Hematopoietic multipotent progenitor cell treated with erythropoietin and hydrocortisone succinate and interleukin-3 and kit ligand, for 15 days (in vitro differentiated cells): ENCODE measurements around the gene FRY.
"Not testable (repeated sequence)": the region's sequence is repeated elsewhere in the genome, so short reads cannot be mapped to it uniquely, and the experiment has no call there.

Source experiments
- DNase-seq: peaks from one replicate; pipeline ENCODE4 v3.0.0-alpha.2; 2015; ENCODE audit warnings: low spot score

The FRY gene

DNA sequence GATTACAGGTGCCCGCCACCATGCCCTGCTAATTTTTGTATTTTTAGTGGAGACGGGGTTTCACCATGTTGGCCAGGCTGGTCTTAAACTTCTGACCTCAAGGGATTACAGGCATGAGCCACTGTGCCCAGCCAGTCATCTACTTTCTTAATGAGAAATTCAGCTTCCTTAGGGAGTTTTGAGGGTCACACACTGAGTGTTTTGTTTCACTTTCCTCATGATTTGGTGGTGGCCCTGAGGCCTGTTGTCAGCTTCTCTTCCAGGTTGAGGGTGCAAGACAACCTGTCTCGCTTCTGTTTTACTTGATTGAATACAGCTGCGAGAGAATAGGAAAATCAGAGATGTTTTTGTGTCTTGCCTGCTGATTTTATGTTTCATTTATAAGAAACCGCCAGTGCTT is 9.9 kb downstream of the FRY start:
- DNase-seq, result no peak

DNA sequence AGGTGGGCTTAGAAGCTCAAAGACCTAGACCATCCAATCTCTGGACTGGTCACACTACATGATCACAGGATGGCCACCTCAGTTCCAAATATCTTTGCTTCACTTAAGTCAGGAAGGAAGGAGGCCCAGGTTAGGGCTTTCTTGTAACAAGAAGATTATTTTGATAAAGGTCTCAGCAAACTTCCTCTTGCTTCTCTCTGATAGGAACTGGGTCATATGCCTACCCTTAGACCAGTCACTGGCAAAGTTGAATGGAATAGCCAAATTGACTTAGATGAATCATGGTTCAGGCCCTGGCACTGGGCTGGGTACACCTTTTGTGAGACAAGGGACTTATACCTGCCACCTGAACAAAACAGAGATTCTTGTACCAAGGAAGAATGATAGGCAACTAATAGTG is 11.0 kb downstream of the FRY start:
- no peak for DNase-seq

DNA sequence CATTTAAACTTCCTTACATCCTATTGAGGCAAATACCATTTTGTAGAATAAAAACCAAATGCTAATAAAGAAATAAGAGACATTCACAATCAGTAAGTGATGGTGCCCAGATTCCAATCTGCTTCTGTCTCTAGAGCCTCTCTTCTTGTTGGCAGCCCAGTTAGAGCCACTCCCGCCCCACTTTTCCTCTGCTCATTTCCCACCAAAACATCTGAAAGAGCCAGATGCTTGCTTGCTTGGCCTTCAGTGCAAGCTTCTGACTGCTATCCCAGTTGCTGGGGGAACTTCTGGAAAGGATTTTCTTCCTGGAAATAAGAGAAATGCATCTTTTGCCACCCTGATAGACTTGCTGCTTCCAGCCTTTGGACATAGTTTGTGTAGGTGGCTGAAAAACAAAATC is 12.9 kb downstream of the FRY start:
- DNase-seq, result no peak

DNA sequence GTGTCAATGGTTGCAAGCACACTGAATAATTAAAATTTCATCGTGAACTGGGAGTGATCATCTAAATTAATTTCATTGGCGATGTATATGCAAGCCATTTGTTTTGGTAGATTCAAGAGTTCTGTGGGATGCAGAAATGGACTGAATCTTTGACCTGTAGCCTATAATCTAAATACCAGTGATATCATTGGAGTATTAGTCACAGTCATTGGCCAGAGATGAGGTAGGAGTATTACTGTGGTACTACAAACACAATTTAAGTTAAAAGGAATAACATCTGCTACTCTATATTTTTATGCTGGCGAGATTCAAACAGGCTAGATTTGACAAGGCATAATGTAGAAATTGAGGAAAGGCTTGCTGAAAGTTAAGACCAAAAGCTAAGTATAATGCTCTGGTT is 14.0 kb downstream of the FRY start:
- no peak for DNase-seq

DNA sequence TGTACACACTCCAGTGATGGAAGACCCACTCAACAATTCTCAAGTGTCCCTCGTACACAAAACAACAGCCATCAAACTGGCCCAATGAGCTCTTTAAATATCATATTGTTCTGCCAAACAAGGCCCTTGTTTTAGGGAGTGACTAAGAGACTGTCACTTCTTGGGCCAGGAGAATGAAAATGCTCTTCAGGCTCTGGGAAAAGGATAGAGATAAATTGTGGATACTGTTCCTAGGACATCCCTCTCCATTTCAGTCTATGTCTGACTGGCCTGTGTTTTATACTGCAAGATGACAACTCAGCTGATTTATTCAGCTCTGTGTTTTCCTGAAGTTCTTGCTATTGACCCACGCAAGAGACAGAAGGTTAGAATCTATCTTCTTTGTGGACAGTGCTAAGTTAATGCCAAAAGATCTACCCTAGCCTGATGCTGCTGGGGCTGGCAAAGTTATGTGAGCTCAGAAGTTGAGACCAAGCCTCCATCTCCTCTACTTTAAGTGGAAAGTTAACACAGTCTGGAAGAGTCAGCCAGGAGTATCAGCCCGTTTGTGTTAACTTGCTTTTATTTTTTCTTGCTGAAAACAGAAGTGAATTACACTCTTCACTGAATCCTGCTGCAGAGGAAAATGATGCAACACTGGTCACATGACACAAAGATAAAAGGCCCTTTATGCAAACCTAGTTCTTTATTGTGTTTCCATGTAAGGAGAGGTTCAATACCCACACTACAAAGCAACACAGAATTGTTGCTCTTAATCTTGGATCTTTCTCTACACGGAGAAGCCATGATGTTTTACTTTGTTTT is 14.6 kb downstream of the FRY start:
- no peak for DNase-seq

DNA sequence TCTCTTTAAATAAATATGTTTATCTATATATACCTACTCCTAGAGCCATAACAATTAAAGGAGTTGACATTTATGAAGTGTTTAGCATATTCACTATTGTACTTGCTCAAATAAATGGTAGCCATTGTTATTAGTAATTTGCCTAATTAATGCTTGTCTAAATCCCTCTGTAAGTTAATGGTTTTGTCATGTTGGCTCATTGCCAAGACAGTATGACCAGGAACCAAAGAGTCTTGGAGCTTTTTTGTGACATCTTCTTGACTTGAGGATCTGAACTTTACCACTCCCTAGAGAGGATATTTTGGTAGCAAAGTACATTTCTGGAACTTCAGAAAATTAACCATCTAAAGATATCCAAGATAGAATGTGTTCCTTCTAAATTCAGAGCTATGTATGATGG is 15.5 kb downstream of the FRY start:
- peak; percentile 29 for DNase-seq

DNA sequence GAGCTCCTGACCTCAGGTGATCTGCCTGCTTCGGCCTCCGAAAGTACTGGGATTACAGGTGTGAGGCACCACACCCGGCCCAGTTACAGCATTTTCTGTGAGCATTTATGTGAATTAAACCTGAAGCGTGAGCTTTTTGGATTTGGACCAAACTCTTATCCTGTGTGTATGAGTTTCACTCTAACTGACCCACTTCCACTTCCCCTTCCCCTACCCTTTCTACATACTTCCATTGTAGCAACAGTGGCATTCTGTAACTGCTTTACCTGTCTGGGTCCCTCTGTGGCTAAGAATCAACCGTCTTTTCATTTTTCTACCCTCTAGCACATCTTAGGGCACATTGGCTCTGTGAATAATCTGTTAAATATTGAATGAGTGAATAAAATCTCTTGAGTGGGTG is 16.2 kb downstream of the FRY start:
- DNase-seq, result no peak

DNA sequence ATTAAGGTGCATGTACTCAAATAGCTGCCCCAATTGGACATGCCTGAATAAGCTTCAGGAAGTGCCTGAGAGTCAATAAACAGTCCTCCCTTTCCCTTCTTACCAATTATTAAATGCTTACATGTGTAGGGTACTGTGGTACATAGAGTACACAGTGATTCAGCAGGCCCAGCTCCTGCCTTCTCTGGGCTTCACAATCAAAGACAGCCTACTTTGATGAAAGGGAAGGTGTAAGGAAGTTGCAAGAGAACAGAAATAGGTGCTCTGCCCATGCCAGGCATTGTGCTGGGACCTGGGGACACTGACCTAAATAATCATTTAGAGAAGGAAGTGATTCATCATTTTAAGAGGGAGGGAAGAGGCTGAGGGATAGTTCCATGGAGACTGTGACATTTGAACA is 17.2 kb downstream of the FRY start:
- no peak for DNase-seq

DNA sequence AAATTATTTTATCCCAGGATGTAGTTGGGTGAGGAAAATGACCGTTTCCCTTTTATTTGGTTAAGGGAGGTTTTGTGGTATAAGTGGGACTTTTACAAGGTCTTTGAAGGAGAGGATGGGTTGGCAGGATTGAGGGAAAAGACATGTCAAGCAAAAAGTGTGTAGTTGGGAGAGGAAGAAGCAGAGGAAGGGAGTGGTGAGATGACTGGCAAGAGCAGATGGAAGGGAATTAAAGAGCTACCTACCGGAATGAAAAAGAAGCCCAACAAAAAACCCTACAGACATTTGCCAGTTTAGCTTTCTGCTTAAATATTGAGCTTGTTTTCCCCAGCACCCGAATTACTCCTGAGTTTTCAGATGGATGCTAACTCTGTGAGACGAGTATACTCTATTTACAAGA is 19.6 kb downstream of the FRY start:
- DNase-seq, result no peak

DNA sequence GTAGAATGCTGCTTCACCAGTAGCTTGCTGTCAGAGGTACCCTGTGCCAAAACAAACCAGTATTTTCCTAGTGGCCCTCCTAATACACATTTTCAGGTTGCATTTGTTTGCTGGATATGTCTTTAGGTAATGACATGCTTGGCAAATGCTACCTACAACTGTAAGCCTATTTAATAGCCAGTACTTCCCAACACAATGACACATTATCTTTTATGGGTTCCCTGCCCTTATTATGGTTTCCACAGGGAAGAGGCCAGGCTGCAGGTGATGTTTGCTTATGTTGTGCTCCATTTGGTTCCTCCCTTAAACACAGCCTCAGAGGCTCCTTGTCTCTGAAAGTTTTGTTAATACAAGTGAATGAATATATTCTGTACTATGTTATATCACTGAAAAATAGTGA is 24.7 kb downstream of the FRY start:
- DNase-seq, result no peak

DNA sequence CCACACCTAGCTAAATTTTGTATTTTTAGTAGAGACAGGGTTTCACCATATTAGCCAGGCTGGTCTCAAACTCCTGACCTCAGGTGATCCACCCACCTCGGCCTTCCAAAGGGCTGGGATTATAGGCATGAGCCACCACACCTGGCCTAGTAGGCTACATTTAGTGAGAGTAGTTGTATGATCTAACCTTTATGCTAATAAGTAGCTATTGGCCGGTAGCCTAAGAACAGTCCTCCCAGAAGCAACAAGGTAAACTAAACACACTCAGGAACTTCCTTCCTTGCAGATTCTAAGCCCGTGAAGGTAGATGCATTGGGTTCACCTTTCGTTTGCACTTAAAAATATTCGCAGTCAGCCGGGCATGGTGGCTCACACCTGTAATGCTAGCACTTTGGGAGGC is 25.8 kb downstream of the FRY start:
- not testable (repeated sequence) for DNase-seq

DNA sequence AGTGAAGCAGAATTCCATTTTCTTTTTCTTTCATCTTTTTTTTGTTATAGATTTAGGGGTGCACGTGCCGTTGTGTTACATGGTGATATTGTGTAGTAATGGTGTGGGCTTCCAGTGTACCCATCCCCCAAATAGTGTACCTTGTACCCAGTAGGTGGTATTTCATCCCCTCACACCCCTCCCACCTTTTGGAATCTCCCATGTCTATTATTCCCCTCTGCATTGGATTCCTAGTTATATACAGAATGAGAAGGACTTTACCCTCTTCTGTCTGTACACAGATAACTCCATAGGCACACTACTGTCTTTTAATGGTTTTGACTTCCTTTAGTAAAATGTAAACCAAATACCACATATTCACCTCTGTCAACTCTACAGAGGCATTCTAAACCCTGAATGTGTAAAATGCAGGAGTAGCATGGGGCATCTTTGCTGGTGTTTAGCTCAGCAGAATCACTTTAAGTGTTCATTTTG is 28.0 kb downstream of the FRY start:
- DNase-seq, result no peak

DNA sequence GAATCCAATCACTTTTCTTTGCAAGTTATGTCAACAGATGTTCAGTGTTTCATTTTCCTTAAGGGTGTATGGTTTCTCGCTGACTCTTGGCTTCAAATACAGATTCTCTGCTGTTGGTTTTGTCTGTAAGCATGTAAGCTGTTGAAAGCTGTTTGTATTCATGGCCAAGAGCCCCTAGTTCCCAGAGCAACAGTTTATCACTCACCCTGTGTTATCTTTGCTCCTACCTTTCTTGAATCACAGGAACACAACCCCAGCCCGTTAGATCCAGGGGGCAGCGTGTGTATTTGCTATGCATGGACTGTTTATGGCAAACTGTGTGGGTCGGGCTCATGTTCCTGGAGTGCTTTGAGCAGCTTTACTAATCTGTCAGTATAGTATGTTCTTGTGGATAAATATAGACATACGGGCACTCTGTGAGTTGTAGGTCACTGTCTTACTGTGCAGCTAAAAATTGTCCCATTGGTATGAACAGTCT is 28.9 kb downstream of the FRY start:
- no peak for DNase-seq

DNA sequence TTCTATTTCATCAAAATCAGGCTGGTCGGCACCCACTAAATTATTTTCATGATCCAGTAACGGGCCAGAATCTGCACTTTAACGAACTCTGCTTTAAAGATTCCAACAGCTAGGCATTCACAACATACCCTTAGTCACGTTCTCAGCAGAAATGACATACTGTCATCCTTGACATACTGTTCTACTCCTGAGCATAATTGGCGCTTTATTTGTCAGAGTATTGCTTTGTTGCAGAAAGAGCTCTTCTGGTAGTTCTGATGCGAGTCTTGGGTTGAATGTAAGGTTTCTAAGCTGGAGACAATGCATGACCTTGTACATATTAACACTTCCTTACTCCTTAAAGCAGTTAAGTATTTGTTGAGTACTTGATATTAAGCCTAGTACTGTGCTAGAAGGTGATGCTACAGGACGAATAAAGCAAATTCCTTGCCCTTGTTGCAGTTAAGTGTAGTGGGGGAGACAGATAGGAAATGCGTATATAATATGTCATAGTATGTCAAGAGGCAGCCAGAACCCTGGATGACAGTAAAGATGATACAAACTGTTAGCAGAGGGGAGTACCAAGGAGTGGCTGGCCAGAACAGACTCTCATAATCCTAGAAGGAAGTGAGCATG is 32.2 kb downstream of the FRY start:
- DNase-seq, result no peak

DNA sequence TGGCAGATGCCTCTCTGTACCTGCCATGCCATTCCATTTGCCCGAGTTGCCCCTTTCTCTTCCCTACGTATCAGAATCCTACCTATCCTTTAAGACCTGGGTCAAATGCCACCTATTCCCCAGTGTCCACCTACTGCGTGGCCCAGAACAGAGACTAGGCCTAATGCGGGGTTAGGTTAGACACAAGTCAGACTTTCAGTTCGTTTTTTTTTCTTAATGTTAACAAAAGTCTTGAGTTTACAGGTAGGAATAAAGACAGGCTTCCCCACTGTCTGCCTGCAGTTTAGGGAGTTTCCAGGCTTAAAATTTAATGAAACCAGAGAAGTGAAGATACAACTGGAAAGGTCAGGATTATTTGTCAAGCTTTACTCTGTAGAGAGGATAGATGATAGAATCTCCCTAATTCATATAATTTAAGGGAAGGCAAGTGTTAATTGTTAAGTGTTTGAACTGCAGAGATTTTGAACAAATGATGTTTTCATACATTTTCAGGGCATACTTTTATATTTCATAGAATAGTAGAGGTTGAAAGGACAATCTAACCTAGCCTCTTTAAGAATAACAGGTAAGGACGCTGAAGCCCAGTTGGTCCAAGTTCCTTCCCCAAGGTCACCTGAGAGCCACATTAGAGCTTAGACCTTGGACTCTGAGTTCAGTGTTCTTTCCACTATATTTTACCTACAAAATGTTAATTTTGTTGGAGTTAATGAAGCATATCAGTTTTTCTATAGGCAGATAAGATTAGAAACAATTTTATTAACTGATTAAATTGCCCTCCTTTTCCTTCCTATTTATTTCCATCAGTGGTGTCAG is 35.8 kb downstream of the FRY start:
- no peak for DNase-seq

DNA sequence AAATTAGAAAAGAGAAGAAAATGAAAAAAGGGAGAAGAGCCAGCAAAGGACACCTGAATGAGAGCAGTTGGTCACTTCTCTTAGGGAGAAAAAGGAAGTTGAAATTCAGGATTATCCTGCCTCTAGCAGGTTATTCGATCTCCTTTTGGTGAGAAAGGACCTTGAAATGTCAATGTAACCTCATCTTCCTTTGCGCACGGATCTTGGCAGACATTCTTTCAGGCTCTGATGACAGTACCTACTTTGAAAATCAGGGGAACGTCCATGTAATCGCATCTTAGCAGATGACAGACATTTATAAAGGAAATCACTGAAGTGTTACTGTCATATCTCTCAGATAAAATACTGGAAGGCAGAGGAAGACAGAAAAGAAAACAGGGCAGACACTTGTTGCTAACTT is 36.7 kb downstream of the FRY start:
- DNase-seq, result no peak

DNA sequence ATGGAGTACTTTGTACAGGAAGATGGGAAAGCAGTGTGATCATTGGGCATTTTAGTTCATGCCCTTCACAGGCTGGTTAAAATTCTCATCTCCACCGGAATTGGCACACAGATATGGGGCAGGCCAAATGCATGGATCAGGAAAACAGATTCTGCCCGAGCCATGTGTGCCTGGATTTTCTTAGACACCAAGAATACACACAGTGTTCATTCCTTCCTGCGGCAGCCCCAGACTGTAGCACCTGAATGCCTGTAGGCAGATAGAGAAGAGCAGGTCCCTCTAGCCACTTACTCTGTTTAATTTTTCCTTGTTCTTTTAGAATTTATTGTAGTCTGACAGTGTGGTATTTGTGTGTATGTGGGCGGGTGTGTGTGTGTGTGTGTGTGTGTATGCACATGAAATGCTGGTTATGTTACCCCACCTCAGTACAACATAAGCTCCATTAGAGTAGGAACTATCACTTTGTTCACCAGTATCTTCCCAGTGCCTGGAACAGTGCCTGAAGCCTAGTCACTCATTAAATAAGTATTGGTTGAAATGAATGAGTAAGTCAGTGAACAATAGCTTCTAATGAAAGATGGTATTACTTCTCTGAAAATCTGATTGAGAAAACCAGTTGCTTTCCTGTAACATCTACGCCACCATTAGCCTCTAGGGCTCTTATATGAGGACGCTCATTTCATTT is 41.7 kb downstream of the FRY start:
- no peak for DNase-seq

DNA sequence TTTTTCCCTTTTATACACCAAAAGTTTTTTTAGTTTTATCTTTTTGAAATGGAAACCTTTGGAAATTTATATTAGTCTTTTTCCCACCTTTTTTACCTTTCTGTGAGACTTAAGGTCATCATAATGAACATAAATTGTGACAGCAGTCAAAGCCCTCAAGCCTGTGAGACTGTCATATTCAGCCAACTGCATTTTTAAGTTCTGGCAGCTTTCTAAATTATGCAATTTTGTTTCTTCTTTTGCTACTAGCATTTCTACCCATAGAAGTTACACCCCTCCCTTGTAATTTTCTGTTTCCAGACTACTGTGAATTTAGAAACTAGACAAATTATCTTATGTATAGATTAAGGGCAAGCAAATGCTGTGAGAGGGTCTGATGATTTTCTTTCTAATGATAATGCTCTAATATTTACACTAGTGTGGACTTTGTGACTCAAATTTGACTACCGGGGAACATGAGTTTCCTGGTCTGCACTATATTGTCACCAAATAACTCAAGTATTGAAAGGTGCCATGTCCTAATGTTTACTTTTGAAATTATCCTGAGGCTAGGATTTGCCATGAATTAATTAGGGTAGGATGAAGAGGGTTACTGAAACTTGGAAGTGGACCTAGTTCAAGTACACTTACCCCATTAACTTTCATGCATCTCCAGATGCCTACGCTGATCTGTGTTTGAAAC is 43.7 kb downstream of the FRY start:
- DNase-seq, result no peak

DNA sequence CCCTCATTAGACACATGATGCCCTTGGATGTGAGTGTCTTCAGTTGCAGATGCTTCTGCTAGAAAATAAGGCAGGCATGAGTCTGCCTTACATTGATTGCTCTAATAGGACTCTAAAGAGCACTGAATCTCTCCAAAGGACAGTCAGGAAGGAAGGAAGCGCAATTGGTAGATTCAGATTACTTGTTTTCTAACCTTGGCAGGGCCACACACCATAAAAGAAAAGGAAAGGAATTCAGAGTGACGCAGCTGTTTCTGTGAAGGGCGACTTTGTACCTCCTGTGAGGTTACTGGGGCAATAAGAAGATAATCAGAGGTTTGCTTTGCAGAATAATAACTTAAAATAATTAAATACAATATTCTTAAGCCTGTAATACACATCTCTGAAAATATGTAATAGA is 48.0 kb downstream of the FRY start:
- DNase-seq, result no peak

DNA sequence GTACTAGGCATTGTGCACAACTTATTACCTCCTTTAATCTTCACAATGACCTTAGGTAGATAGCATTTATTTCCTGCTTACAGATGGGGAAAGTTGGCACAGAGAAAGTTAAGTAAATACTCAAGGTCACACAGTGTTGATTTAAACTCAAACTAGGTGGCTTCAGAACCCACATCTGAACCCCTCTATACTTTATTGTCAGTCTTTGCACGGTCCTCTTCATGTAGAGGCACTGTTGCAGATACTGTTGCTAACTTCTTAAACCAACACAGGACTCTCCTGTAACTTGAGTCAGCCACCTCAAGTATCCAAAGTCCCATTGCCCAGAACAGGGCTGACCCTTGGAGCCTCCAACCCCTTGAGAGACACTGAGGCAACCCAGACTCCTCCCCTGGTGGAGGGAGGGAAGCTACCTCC is 48.8 kb downstream of the FRY start:
- DNase-seq, result no peak

DNA sequence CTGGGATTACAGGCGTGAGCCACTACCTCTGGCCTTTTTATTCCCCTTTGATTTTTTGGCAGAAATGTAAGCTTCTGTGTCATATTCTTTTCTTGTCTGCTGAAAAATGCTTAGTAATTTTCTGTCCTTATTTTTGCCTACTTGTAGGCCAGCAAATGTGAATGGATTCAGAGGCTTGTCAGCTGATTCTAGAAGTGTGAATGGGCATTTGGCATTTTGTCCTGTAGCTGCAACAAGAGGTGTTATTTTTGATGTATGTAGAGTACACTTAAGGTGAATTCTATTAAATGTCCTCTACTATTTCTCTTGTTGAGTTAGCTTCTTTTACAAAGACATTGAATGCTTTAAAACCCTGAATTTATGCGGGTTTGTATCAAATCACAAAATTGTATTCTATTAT is 50.0 kb downstream of the FRY start:
- DNase-seq, result no peak

DNA sequence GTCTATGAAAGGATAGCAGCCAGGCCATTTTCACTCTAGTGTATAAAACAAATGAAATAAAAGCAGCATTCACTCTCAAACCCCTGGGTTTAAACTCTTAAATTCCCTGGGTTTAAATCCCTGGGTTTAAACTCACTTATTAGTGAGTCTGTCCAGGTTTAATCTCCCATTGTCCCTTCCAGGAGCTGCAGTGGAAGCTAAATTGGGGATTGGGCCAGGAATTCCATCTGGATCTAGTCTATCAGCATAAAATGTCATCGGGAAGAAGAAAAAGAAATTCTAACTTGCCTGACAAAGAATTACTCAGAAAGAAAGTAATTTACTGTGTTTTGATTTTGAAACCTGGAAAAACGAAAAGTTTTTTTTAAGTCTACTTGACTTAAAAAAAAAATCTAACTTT is 54.8 kb downstream of the FRY start:
- no peak for DNase-seq
